Iris pigment epithelial cell (primary cell): ENCODE results near the gene FGD2.

Experiments used
- DNase-seq: peaks from one replicate; pipeline ENCODE4 v3.0.0-alpha.2; 2011; ENCODE audit warnings: low read depth

FGD2 gene

GRCh38 chr6:36970892-36971842 is 34.3 kb upstream of the FGD2 start:
- DNase-seq, result no peak

GRCh38 chr6:36971921-36972673 is 33.4 kb upstream of the FGD2 start:
- DNase-seq, result no peak

- no peak for DNase-seq
Observed at GRCh38 chr6:36973190-36973589, 32.3 kb upstream of the FGD2 start.

GRCh38 chr6:36973647-36974046 is 31.8 kb upstream of the FGD2 start:
- no peak for DNase-seq

GRCh38 chr6:36975231-36976006 is 30.0 kb upstream of the FGD2 start:
- DNase-seq, result no peak

GRCh38 chr6:36976007-36976264 is 29.5 kb upstream of the FGD2 start:
- no peak for DNase-seq

- no peak for DNase-seq
Observed at GRCh38 chr6:36976509-36976908, 28.9 kb upstream of the FGD2 start.

- no peak for DNase-seq
Observed at GRCh38 chr6:36976931-36977330, 28.5 kb upstream of the FGD2 start.

- no peak for DNase-seq
Observed at GRCh38 chr6:36977470-36977941, 27.9 kb upstream of the FGD2 start.

- DNase-seq, result no peak
Observed at GRCh38 chr6:36978421-36979346, 26.8 kb upstream of the FGD2 start.

GRCh38 chr6:36979347-36979742 is 26.1 kb upstream of the FGD2 start:
- peak; percentile 76 for DNase-seq

- no peak for DNase-seq
Observed at GRCh38 chr6:36980129-36980528, 25.3 kb upstream of the FGD2 start.

GRCh38 chr6:36980876-36981619 is 24.4 kb upstream of the FGD2 start:
- DNase-seq, result no peak

- no peak for DNase-seq
Observed at GRCh38 chr6:36983538-36983937, 21.9 kb upstream of the FGD2 start.

- peak; percentile 70 for DNase-seq
Observed at GRCh38 chr6:36984581-36985416, 20.7 kb upstream of the FGD2 start.

GRCh38 chr6:36985417-36985807 is 20.0 kb upstream of the FGD2 start:
- no peak for DNase-seq

GRCh38 chr6:36985808-36986703 is 19.4 kb upstream of the FGD2 start, which contains the start of gene MTCH1:
TSS of gene MTCH1 (minus strand) at chr6:36986196. CDS start at chr6:36986173, 23 bp downstream.
- peak; percentile 86 for DNase-seq

- DNase-seq, result peak; percentile 21
Observed at GRCh38 chr6:36986704-36987047, 18.8 kb upstream of the FGD2 start.

- DNase-seq, result no peak
Observed at GRCh38 chr6:36989264-36989663, 16.2 kb upstream of the FGD2 start.
